Measurements from ENCODE around the gene FAM3D.

The FAM3D gene

GRCh38 chr3:58604031-58604430 lies 62.5 kb downstream of the FAM3D start:
- in situ Hi-C loops (cut with HindIII; ENCODE audit: low sequenced_read_pairs): no loop called here

- in situ Hi-C loops (cut with HindIII; ENCODE audit: low sequenced_read_pairs): no loop called here
Measured at GRCh38 chr3:58603606-58604005, 63.0 kb downstream of the FAM3D start.

- in situ Hi-C loops (cut with HindIII; ENCODE audit: low sequenced_read_pairs): no loop called here
Measured at GRCh38 chr3:58597770-58598310, 68.7 kb downstream of the FAM3D start.

- in situ Hi-C loops (cut with HindIII; ENCODE audit: low sequenced_read_pairs): no loop called here
Measured at GRCh38 chr3:58596834-58597518, 69.6 kb downstream of the FAM3D start.

GRCh38 chr3:58594117-58594516 lies 72.5 kb downstream of the FAM3D start:
- in situ Hi-C loops (cut with HindIII; ENCODE audit: low sequenced_read_pairs): no loop called here

GRCh38 chr3:58591517-58592510 lies 74.8 kb downstream of the FAM3D start:
- in situ Hi-C loops (cut with HindIII; ENCODE audit: low sequenced_read_pairs): no loop called here

GRCh38 chr3:58588030-58588614 lies 78.5 kb downstream of the FAM3D start:
- in situ Hi-C loops (cut with HindIII; ENCODE audit: low sequenced_read_pairs): no loop called here

GRCh38 chr3:58586776-58587192 lies 79.8 kb downstream of the FAM3D start:
- in situ Hi-C loops (cut with HindIII; ENCODE audit: low sequenced_read_pairs): no loop called here

- in situ Hi-C loops (cut with HindIII; ENCODE audit: low sequenced_read_pairs): no loop called here
Measured at GRCh38 chr3:58585994-58586393, 80.6 kb downstream of the FAM3D start.

GRCh38 chr3:58585005-58585786 lies 81.4 kb downstream of the FAM3D start:
- in situ Hi-C loops (cut with HindIII; ENCODE audit: low sequenced_read_pairs): no loop called here

- in situ Hi-C loops (cut with HindIII; ENCODE audit: low sequenced_read_pairs): no loop called here
Measured at GRCh38 chr3:58584690-58585004, 81.9 kb downstream of the FAM3D start.
